GM21576 (cell line): Measurements from ENCODE around the gene MAGIX.
"Not testable (repeated sequence)": the region's sequence is repeated elsewhere in the genome, so short reads cannot be mapped to it uniquely, and the experiment has no call there.

Experiments used
- ATAC-seq: cut with Tn5 transposase; IDR thresholded peaks from one replicate; pipeline ENCODE4 v1.9.1; 2021; ENCODE audit warnings: mild to moderate bottlenecking, moderate library complexity; ENCODE audit not compliant: unreplicated experiment

Gene MAGIX

DNA sequence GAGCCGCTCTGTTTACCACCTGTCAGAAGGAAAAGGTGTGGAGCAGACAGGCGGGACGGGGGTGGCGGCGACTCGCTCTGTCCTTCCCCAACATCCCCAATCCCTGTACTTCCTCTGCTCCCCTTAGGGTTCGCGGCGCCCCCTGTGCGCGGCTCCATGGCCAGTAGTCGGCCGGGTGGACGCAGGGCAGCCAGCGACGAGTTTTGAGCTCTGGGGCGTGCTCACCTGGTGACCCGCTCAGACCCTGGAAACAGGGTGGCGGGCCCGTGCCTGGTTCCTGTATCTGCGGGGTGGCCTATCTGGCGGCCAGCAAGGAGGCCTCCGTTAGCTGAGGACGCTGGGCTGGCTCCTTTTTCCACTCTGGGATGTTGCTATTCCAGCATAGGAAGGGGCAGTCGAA lies 5.4 kb upstream of the MAGIX start:
- no peak for ATAC-seq

DNA sequence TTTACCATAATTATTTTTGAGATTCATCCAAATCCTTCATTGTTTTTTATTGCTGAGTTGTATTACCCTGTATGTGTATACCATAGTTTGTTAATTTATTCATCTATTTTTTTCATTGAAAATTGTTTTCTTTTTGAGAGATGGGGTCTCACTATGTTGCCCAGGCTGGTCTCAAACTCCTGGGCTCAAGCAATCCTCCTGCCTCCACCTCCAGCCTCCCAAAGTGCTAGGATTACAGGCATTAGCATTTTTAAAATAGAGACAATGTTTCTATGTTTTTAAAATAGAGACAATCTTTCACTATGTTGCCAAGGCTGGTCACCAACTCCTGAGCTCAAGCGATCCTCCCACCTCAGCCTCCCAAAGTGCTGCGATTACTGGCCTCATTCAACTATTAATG lies 1.6 kb upstream of the MAGIX start:
- ATAC-seq: no peak

DNA sequence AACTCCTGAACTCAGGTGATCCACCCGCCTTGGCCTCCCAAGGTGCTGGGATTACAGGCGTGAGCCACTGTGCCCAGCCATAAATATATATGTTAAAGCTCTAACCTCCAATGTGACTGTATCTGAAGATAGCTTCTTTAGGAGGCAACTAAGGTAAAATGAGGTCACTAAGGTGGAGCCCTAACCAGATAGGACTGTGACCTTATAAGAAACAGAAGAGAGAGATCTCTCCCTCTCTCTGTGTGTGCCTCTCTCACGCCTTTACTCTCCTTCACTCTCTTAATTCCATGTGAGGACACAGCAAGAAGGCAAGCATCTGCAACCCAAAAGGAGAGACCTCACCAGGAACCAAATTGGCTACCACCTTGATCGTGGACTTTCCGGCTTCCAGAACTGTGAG lies 926 bp upstream of the MAGIX start:
- no peak for ATAC-seq

DNA sequence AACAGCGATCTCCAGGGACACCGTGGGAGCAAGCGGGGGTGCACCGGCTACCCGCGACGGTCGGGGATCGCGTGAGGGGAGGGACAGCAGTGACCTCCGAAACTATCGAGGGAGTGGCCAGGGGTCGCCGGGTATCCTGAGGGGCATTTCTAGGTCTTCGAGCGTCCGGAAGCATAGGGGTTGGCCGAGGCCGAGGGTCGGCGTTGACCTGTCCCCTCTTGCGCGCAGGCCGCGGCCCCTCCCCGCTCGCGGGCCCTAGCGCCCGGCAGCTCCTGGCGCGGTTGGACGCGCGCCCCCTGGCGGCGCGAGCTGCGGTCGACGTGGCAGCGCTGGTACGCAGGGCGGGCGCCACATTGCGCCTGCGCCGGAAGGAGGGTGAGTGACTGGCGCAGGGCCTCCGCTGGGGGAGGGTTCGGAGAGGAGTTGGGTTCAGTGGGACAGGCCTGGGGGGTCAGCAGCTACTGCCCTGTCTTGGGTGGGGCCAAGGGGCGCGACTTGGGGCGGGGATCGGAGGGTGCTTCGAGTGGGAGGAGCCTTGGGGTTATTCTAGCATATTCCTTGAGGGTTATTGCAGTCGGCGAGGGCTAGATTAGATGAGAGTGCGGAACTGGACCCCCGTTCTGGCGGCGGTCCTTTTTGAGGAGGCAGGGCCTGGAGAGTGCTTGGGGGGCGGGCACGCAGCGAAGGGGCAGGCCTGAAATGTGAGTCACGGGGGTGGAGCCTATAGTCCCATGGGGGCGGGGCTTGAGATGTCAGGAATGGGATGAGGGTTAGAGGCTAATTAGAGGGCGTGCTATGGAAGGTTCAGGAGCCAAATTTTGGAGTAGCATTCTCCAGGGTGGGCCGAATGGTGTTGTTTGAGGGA lies 1.2 kb downstream of the MAGIX start:
- ATAC-seq: peak; percentile 40

DNA sequence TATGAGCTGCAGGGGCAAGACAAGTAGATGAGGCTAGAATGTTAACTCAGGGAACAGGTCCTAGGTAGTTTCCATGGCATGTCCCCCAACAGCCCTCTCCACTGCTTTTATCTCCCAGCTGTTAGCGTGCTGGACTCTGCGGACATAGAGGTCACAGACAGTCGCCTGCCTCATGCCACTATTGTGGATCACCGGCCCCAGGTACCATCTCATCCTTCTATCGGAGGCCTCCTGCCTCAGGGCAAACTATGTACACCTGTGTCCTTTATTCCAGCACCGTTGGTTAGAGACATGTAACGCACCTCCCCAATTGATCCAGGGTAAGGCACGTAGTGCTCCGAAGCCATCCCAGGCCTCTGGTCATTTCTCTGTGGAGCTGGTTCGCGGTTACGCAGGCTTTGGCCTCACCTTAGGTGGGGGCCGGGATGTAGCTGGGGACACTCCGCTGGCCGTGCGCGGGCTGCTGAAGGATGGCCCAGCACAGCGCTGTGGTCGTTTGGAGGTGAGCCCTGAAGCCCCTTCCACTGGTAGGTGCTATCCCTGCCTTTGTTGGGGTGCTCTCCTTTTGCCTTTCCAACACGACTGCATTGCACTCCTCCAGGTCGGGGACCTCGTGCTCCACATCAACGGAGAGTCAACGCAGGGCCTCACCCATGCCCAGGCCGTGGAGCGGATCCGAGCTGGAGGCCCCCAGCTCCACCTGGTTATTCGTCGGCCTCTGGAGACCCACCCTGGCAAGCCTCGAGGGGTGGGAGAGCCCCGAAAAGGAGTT lies 2.2 kb downstream of the MAGIX start:
- ATAC-seq: no peak

DNA sequence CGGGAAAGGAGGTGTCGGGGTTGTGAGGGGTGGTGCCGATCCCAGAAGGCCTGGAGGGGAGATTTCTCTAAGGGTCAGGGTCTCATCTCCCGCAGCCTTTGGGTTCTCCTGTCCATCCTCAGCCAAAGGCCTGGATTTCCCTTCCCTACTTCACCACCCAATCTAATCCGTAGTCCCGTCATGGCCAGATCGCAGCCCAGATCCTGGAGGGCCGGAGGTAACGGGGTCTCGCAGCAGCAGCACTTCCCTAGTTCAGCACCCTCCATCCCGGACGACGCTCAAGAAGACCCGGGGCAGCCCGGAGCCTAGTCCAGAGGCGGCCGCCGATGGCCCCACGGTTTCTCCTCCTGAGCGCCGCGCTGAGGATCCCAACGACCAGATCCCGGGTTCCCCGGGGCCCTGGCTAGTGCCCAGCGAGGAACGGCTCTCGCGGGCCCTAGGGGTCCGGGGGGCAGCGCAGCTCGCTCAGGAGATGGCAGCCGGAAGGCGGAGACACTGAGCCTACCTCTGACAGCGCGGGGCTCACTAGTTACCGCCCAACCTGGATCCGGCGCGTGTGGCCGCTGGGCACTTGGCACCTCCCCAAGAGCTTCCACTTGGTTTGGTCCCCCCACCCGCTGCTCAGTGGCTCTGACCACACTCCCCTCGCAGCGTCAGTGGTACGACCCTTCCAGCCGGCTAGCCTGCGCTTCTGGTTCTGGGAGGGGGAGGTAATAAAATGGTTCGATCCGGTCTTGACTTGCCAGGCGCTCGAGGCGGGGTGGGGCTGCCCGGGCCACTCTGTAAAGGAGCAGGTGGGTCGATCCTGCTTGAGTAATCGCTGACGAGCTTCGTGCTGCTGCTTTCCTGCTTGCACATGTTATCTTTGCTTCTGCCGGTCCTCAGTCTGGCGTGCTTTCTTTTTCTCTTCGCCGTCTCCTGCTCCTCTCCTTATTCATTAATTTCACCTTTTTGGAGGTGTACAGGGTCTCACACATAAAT lies 3.6 kb downstream of the MAGIX start:
- ATAC-seq: peak; percentile 39

DNA sequence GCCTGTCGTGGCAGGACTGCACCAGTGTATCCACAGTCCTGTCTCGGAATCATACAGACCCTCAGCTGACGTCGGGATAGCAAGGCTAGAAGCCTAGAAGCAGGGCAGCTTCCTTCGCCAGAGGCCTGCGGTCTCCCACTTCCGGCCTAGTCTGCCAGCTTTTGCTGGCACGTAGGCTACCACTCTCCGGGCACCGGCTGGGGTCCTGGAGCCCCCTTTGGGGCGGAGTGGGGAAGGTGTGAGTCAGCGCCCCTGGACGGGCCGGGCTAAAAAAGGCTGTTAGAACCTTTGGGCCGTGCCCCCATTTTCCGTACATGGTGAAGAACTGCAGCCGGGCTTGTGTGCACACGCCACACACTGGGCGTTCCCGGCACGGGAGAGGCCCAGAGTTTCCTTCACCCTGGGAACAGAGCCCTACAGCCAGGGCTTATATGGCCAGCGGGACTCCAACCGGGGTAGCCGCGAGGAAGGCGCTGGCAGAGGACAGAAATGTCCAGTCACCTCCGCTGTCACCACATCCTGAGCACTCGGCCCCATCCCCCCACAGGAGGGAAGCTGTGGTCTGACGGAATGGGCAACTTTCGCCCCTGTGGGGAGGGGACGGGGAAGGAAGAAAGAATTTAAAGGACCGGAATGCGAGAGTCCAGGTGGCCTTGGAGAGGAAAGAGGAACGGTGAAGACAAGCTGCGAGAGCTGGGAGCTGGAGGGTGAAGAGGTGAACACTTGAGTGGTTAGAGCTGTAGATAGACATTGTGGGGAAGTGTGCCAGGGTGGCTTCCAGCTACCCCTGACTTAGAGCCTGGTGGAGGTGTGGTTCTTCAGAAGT lies 4.6 kb downstream of the MAGIX start:
- no peak for ATAC-seq

DNA sequence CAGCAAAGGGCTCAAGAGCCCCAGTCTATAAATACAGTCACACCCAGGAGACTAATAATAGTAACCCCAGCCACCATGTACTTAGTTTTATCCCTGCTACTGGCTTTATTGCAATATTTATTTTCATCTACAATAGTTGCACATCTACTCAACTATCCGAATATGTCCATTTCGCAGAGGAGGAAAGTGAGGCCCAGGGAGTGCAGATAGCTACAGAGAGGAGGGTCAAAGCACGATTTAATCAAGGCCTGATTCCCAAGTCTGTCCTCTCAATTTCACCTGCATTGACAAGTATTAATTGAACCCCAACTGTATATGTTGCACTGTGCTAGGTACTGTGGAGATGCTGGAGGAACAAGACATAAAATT lies 5.2 kb downstream of the MAGIX start:
- ATAC-seq: no peak

DNA sequence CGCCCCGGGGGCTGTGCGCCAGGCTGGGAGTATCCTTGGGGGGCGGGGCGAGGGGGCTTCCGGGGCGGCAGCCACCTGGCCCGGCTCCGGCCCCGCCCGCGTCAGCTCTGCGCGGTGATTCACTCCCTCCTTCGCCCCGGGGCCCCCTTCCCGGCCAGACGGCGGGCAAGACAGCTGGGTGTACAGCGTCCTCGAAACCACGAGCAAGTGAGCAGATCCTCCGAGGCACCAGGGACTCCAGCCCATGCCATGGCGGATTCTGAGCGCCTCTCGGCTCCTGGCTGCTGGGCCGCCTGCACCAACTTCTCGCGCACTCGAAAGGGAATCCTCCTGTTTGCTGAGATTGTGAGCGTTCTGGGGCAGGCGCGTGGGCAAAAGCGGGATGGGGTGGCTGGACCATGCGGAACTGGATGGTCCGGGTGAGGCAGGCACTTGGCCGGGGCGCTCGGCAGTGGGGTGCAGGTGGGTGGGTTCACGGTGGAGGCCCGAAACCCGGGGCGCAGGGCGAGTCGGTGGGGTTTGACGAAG lies 9.3 kb downstream of the MAGIX start, which contains the start of gene PLP2:
PLP2 (plus strand) TSS at position 147 of the 528 bp plus-strand sequence; CDS start at position 250, 103 bp downstream.
- no peak for ATAC-seq

DNA sequence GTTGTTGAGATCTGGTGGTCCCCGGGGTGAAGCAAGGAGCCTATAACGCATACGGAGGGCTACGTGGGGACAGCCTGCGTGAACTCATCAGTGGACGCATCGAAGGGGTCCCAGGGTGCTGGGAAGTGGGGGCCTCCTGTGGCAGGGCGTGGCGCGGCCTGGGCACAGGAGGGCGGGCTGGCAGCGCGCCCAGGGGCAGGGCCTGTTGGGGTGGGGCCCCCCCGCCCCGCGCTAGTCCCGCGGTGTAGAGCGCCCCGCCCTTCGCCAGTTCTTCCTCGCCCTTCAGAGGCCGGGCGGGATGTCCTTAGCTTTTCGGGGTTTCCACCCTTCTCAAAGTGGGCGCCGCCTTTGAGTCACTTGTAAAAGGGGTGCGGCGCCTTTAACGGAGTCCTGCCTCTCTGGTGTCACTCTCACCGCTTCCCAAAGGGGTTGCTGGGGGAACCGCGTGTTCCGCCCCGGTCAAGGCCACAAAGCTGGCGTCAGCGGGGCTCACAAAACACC lies 9.8 kb downstream of the MAGIX start:
- ATAC-seq: peak; percentile 61

DNA sequence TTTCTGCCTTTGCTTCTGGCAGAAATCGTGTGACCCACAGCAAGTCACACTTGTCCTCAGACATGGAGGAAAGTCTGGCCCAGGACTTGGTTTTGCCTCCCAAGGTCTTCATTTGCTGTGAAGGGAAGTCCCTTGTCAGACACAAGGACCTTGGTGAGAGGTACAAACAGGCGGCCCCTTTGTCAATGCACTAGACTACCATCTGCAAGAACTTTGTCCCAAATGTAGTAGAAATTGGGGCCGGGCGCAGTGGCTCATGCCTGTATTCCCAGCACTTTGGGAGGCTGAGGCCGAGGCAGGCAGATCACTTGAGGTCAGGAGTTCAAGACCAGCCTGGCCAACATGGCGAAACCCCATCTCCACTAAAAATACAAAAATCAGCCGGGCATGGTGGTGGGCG lies 11.0 kb downstream of the MAGIX start:
- not testable (repeated sequence) for ATAC-seq

DNA sequence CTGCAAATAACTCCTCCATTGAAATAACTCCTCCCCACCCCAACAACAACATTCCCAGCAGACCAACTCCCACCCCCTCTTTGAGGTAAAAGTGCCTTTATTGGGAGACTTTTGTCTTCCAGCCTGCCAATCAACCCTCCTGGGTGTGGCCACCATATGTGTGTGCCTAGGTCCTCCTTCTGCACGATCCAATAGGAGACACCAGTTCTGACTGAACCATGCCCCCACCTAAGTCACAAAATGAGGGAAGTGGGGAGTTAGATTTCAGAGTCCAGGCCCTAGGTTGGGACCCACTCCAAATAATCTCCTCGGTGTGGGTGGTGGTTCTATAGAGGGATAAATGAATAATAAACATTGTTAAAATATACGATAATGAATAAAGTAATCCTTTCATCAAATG lies 12.2 kb downstream of the MAGIX start:
- no peak for ATAC-seq

DNA sequence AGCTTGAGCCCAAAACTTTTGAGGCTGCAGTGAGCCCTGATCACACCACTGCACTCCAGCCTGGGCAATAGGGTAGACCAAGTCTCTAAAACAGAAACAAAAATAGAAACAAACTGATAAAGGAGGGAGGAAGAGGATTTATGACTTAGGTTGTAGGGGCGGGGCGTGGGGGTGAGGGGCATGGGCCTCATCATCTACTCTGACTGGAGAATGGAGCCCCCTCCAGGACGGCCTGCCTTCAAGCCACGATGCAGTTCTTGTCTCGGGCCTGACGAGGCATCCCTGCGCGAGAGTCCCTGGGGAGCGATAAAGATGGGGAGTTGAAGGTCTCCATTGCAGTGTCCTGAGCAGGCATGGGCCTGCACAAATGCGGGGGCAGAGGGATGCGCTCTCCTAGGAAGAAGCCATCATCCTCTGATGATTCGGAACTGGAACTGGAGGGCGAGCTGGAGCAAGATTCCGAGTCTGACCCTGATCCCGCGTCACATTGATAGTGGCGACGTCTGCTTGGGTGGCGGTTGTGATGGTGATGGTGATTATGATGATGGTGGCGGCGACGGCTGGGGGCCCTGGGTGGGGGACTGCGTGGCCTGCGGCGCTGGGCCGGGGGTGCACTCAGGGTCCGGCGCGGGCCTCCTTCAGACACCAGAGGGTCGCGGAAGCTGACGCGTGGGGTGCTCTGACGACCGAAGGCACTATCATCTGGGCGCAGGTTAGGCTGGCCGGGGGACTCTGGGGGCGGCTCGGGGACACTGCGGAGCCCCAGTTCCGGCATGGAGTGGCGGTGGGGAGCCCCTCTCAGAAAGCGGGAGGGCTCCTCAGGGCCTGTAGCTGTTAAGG lies 13.1 kb downstream of the MAGIX start:
- ATAC-seq: no peak

DNA sequence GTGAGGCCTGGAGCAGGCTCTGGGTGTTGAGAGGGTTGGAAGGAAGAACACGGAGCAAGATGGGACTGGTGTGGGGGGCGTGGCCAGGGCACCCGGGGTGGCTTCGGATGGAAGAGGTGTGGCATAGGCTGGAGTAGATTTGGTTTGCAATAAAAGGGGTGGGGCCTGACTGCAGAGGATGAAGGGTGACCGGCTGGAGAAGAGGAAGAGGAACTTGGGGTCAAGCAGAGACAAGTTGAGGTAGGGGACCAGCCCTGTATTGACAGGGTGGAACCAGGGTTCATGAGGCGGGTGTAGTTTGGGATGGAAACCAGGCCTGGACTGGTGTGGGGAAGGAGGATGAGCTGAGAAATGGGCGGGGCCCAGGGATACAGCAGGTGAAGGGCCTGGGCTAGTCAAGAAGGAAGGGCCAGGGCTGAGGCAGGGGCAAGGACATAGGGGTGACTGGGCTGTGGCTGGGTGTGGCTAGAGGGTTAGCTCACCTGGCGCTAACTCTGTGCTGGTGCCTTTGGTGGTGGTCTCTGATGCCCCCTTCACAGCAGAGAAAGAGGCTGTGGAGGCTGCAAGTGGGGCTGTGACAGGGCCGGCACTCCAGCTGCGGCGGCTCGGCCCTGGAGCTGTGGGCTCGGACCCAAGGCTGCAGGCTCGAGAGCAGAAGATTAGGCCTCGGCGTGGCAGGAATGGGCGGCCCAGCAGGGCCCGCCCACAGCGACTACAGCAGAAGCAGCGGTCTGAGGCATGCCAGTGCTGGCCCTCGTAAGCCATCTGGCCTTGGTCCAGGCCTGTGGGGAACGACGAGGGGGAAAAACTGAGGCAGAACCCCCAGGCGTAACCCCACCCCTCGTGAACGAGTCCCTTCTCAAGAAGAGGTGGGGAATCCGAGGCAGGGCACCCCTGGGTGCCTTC lies 14.1 kb downstream of the MAGIX start:
- ATAC-seq: no peak

DNA sequence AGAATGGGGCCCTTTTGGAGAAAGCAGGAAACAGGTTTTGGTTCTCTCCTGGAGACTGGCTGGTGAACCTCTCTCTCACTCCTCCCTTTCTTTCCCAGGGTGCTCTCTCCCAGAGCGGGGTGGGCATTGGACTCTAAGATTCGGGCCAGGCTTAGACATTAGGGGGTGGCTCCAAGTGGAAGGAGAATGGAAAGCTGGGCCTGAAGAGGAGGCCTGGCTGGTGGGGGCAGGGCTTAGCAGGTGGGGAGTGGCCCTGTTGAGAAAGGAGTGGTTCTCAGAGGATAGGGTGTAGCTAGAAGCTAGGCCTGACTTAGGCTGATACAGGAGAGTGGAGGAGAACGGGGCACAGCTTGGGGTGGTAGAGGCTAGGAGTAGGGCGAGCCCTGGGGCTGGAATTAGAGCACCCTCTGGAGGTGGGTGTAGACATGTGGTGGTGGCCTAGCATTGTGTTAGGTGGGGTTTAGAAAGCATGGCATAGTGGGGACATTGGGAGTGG lies 14.8 kb downstream of the MAGIX start:
- no peak for ATAC-seq

DNA sequence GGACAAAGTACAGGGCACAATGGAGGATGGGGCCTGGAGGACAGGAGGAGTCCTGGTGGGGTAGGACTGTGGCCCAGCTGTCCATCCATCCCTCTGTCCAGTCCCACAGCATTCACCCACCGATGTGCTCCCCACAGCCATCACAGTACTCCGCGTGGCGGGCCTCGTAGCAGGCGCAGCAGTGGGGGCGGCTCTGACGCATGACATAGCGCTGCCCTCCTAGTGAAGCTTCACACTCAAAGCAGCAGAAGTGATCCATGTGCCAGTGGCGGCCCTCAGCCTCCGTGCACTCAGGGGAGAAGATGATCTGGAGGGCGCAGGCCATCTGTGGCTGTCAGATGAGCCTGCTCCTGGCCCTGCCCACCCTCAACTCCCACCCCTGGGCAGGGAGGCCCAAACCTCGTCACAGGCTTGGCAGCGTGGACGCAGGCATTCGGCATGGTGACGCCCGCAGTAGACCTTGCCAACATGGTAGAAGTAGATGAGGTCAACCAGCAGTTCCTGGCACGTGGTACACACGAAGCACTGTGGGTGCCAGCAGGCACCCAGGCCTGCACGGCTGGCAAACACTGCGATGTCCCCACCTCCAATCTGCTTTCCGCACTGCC lies 15.4 kb downstream of the MAGIX start:
- no peak for ATAC-seq

DNA sequence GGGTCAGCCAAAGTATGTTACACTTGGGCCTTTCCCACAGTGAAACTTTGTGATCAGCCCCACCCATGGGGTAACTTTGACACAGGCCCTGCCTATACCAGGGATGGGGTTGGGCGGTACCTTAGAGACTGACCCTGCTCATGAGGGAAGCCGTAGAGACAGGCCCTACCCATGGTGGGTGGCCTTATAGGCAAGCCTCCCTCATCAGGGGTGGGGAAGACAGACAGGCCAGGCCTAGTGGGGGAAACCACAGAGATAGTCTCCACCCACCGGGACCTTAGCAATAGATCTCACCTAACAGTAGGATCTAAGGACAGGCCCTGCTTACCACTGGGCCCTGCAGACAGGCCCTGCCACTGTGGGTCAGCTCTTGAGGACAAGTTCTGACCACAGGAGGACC lies 16.0 kb downstream of the MAGIX start:
- no peak for ATAC-seq
